DMS114 treated with DMSO at 0.1 percent for 48 hours (cell line): Measurements from ENCODE around the gene SSC5D.
"Not testable (repeated sequence)": the region's sequence is repeated elsewhere in the genome, so short reads cannot be mapped to it uniquely, and the experiment has no call there.

Source experiments
- DNase-seq: peaks from one replicate; lab custom pipeline; 2025; ENCODE audit not compliant: unreplicated experiment; lab: John Stamatoyannopoulos, UW

SSC5D gene

DNA sequence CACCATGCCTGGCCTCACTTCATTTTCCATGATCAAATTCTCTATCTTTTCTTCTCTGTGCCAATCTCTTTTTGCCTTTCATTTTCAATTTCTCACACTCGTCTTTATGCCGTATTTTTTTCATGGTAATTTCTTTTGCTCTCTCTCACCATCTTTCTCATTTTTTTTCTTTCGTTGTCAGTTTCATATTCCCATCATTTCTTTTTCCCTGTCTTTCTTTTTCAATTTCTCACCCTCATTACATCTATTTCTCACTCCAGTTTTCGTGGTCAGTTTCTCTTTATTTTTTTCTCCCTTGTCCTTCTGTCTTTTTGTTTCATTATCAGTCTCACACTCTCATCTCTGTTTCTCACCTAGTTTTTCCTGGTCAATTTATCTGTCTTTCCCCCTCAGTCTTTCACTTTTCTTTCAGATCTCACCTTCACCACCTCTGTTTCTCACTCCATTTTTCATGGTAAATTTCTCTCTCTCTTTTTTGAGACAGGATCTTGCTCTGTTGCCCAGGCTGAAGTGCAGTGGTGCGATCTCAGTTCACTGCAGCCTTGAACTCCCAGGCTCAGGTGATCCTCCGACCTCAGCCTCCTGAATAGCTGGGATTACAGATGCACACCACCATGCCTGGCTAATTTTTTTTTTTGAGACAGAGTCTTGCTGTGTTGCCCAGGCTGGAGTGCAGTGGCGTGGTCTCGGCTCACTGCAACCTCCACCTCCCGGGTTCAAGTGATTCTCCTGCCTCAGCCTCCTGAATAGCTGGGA, 14.1 kb downstream of the SSC5D start:
- no peak for DNase-seq

DNA sequence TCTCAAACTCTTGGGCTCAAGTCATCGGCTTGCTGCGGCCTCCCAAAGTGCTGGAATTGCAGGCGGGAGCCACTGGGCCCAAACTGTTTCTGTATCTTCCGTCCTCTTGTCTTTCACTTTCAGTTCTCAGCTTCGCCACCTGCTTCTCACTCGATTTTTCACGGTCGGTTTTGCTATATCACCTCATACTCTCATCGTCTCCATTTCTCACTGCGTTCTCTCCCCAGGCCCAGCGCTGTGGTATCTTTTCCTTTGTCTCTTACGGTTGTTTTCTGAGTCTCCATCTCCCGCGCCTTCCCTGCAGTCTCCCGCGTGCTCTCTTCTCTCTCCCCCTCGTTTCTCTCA, 14.9 kb downstream of the SSC5D start:
- no peak for DNase-seq

DNA sequence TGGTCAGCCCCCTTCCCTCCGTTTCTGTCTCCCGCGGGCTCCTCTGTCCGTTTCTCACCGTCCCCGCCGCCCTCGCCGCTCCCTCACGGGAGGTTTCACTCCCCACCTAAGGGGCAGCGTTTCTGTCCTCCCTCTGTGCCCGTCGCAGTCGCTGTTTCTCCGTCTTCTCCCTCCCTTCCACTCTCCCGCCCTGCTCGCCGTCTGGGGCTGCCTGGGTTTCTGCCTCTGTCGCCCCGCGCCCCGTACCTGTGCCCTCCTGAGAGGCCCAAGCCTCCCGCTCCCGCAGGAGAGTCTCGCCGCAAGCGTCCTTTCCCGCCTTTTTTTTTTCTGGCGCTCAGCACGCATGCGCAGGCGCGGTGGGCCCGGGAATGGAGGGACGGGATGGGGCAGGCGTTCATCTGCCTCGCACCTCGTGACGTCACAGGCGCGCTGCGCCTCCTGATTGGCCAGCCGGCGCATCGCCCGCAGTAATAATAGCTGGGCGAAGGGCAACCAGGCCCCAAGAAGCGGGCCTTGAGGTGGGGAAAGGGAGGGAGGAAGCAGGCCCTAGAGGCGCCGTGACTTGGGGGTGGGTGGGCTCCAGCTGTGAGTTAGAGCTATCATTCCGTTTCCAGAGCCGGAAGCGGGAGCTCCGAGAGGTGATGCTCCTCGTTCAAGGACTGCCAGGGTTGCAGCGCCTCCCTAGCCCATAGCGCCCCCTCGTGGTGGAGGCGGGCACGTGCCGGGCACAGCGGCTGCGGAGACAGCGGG, 15.4 kb downstream of the SSC5D start:
- DNase-seq = peak; percentile 29

DNA sequence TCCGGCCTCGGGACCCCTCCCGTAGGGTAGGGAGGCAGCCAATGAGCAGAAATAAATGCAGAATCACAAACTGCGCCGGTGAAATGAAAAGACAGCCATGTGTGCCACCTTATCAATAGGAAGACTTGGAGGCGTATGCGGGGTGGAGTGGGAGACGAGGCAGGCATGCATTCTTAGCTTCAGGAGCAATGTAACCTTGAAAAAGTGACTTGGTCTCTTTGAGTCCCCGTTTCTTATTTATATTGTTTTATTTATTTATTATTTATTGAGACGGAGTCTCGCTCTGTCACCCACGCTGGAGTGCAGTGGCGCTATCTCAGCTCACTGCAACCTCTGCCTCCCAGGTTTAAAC, 16.0 kb downstream of the SSC5D start:
- no peak for DNase-seq

DNA sequence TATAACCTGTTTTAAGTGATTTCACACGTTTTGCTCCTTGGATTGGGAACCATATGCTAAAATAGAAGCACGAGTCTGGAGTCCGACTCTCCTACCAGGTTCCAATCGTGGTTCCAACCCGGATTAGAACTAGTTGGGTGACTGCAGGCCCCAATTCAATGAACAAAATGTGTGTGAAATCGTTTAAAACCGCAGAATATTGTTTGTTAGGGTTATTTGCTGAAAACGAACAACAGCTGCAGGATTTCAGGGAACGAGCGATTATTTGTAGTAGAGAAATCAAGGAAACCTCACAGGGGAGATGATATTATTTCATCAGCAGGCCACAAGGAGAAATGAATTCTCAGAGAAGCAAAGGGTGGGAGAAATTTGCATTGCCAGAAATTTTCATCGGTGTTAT, 16.7 kb downstream of the SSC5D start:
- no peak for DNase-seq

DNA sequence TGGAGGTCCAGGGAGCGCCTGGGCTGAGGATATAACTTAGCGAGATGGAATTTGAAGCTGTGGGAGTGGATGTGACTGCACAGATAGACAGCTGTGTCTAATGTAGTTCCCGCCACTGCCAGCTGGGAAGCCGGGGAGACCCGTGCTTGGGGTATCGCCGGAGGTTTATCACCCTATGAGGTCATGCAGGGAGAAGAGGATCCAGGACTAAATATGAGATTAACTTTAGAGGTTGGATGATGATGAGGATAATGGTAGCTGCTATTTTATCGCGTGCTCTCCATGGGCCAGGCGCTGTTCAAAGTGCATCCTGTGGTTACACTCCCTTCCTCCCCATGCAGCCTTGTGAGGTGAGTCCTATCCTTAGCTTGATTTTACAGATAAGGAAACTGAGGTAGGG, 19.9 kb downstream of the SSC5D start:
- no peak for DNase-seq

DNA sequence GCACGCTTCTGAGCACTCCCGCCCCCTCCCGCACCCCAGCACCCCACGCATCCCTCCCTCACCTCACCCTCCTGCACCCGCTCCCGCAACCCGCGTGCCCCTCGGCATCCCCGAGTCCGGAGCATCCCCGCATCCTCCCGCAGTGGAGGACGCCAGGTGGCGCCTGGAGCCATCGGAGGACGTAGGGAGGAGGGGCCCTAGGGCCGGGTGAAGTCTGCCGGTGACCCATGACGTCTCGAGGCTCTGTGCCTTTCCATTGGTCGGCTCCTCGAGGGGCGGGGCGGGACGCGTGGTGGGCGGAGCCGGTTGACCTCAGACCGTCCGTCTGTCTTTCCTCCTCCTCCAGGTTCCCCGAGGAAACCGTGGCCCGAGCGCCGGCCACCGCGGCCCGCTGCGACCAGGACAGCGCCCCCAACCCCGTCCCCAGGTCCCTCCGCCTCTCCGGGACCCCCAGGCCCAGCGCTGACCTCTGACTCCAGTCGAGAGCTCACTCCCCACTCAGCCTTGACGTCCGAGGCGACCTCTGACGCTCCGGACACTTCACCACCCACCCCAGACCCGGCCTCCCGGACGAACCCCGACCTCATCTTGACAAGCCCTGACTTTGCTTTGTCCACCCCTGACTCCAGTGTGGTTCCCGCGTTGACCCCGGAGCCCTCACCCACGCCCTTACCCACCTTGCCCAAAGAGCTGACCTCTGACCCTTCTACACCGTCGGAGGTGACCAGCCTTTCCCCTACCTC, 28.8 kb downstream of the SSC5D start:
- peak; percentile 88 for DNase-seq

DNA sequence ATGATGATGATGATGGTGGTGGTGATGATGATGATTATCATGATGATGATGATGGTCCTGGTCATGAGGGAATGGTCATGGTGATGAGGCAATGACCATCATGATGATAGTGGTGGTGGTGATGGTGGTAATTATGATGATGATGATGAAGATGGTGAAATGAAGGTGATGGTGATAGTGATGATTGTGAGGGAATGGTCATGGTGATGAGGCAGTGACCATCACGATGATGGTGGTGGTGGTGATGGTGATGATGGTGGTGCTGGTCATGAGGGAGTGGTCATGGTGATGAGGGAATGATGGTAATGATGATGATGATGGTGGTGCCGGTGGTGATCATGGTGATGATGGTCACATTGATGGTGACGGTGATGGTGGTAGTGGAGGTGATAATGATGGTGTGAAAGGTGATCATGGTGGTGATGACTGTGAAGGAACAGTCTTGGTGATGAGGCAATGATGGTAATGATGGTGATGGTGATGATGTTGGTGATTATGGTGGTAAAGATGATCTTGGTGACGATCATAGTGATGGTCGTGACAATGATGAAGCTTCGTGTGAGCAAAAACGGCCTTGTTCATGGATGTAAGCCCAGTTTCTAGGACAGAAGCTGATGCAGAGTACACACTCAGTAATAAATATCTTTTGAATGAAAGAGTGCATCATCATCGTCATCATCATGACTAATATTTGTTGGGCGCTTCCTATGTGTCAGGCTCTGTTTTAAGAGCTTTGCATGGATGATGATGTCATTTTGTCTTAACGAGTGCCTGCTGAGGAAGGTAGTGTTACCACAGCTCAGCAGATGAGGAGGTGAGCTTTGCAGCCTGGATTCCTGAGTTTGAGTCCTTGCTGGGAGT, 31.4 kb downstream of the SSC5D start:
- no peak for DNase-seq

DNA sequence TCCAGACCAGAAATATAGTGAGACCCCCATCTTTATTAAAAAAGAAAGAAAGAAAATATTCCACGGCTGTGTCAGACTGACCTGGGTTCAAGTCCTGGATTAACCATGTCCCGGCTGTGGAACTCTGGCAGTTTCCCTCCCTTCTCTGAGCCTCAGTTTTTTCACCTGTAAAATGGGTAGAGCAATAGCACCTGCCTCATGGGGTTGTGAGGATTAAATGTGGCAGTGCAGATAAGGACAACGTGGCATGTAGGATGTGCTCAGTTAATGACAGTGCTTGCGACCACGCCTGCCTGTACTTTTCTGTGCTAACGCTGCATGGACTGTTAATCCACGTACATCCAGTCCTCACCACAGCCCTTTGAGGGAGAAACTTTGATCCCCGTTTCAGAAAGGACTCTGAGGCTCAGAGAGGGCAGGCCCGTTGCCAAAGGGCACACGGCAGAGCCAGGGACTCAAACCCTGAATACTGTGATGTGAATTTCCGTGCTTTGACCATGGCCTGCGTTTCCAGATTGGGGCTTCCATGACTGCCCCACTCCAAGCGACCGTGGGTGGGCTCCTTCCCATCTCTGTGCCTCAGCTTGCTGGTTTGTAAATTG, 32.6 kb downstream of the SSC5D start:
- DNase-seq = no peak

DNA sequence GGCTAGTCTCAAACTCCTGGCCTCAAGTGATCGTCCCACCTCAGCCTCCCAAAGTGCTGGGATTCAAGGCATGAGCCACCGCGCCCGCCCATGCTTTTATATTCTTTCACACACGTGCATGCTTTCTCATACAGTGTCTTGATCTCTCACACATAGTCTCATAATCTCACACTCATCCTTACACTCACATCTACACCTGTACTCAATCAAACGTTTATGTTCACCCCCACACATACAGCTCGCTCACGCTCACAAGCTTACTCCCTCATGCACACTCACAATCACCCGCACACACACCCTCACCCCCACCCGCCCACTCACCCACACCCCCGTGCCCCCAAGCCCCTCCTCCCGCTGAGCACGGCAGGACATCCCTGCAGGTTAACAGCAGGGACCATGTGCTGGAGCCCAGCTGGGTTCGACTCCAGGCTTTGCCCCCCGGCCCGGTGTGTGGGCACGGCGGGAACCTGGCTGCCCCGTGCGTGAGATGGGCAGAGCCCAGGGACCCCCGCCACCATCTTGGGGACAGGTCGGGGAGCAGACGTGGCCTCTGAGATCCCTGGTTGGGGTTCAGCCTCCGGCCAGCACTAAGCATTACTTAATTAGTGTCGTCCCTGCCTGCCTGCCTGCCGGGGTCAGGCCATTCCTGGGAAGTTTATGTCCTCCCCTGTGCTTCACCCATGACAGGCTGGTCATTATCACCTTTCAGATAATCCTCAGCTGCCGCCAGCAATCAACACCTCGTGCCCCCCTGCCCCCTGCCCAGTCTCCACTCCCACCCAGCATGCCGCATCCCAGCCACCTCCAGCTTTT, 37.3 kb downstream of the SSC5D start:
- DNase-seq = no peak

DNA sequence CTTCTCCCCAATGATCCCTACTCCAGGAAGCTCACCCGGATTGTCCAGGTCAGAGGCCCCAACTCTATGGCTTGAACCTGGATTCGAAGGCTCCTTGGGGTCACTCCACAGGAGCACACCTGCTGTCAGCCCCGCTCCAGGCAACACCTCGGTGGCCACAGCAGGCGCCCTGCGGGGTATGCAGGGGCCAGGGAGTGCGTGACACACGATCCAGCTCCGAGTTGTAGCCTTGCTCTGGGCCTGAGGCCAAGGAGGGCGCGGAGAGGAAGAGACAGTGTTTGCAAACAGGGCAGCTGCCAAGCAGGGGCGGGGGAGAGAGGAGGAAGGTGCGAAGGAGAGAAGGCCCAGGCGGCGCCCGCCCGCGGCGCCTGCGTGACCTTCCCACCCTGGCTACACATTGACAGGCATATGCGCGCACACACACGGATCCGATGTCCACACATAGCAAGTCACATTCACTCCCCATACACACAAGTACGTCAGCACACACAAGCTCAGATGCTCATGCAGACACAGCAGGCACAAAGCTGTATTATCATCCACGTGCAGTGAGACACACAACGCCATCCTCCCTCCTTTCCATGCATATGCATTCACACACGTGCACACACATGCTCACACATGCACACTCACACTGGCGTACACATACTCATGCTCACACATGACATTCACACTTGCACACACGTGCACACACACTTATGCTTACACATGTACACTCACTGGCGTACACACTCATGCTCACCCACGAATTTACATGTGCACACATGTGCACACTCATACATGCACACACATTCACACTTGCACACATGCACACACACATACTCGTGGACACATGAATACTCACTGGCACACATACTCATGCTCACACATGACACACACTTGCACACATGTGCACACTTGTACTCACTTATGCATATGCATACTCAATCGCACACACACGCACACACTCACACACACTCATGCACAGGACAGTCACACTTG, 38.3 kb downstream of the SSC5D start:
- DNase-seq = no peak

DNA sequence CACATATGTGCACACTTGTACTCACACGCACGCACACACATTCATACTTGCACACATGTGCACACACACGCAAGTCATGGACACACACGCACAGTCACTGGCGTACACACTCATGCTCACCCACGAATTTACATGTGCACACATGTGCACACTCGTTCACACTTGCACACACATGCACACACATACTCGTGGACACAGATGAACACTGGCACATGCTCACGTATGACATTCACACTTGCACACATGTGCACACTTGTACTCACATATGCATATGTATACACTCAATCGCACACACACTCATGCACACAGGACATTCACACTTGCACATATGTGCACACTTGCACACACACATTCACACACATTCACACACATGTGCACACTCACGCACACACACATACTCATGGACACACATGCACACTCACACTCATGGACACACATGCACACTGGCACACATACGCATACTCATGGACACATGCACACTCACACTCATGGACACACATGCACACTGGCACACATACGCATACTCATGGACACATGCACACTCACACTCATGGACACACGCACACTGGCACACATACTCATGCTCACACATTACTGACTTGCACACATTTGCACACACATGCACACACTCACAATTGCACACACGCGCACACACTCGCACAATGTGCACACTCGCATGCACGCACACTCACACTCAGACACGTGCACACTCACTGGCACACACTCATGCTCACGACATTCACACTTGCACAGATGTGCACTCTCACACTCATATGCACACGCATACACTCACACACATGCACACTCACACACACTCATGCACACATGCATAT, 39.2 kb downstream of the SSC5D start:
- no peak for DNase-seq

DNA sequence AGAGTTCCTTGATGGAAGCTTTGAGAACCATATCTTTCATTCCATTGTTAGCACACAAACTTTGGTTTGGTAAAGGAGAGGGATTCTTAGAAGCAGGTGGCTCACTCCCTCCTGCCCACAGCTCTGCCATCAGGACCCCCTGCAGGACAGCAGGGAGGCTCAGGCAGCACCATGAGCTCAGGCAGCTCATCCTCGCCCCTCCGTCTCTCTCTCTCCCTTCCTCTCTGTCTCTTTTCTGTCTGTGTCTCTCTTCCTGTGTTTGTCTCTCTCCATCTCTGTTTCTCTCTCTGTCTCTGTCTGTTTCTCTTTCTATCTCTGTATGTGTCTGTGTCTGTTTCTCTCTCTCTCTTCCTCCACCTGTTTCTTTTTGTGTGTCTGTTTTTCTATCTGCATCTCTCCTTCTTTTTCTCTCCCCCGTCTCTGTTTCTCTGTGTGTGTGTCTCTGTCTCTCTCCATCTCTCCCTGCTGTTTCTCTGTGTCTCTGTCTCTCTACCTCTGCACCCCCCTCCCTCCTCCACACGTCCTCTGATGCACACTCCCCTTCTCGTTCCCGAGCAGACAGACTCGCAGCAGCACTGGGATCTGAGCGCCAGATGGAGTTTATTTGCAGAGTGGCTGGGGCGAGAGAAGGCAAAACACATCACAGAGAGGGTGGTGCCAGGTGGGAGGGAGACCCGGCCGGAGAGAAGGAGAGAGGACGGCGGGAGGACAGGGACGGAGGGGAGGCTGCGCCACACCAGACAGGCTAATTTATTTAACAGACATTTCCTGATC, 40.0 kb downstream of the SSC5D start:
- DNase-seq = no peak

DNA sequence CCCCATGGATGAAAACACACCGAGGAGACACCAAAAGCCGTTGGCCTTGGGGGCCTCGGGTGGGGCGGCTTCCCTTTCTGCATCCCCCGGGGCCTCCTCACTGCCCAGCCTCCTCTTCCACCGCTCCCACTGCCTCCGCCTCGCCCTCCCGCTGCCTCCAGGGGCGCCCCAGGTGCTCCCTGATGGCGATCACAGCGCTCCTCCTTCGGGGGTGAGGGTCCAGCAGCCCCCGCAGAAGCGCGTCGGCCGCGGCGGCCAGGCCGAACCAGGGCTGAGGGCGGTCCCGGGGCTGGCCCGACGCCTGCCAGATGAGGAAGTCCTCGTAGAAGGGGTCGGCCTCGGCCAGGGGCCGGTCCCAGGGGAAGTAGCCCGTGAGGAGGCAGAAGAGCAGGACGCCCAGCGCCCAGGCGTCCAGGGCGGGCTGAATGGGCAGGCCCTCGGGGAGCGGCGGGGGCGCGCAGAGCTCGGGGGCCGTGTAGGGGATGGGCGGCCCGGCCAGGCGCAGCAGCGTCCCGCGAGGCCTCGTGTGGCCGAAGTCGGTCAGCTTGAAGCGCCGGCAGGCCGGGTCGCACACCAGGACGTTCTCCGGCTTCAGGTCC, 41.5 kb downstream of the SSC5D start:
- DNase-seq = no peak

DNA sequence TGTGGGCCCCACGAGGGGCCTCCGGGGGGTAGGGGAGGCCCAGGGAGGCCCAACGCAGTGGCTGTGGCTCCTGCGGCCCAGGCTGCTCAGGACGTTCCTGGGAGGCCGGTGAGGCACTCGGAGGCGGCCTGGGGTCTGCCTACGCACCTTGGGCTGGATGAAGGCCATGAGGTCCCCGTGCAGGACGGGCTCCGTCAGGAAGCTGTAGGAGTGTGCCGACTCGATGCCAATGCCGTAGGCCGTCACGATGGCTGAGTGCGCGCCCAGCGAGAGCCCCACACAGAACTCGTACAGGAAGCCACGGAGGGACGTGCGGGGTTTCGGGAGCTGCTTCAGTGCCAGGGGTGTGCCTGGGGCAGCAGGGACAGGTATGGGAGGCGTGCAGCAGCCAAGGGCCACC, 42.8 kb downstream of the SSC5D start:
- no peak for DNase-seq

DNA sequence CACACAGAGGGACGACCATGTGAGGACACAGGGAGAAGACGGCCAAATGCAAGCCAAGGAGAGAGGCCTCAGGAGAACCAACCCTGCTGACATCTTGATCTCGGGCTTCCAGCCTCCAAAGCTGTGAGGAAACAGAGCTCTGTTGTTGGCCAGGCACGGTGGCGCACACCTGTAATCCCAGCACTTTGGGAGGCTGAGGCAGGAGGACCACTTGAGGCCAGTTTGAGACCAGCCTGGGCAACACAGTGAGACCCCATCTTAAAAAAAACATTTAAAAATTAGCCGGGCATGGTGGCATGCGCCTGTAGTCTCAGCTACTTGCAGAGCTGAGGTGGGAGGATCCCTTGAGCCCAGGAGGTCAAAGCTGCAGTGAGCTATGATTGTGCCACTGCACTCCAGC, 46.0 kb downstream of the SSC5D start:
- DNase-seq = not testable (repeated sequence)
